ENCODE data around the gene GIPC2. TPM values are rescaled to one million over a fixed set of nuclear protein-coding genes. Genes with fewer than 3 reads are reported as not detected.

The GIPC2 gene
- total and polyA plus RNA-seq, 9 of the 15 experiments (the other 6 are each of a cell fraction or from before 2014, with no cell fraction given) = 0.01 to 0.05 (median 0.04) TPM; not detected in 3

GRCh38 chr1:78092643-78093042 lies 46.9 kb downstream of the GIPC2 start:
- Histone ChIP-seq H3K79me2 (ENCODE audit: control insufficient read depth, insufficient read depth, low read length) (no peaks in the 10 kb centered on the region), H3K36me3 (ENCODE audit: control insufficient read depth, insufficient read depth, low read length) (no peaks in the 10 kb centered on the region), H3K9me3 (replicated peaks; ENCODE audit: control insufficient read depth, insufficient read depth, low read depth, low read length) (no peaks in the 10 kb centered on the region), H3K4me2 (ENCODE audit: insufficient read depth, low read length) (no peak overlapping the region), H3K4me1 (replicated peaks in 1 of 2; ENCODE audit: control insufficient read depth in 2 of 2, insufficient read depth in 2 of 2, low read length in 2 of 2) (peaks cover 6 to 13% of the 10 kb centered on the region in 2 experiments), H3K27me3 (ENCODE audit: control insufficient read depth in 2 of 2, insufficient read depth in 2 of 2, low read length in 2 of 2) (no peaks in the 10 kb centered on the region), H2AFZ (ENCODE audit: low read depth, low read length) (no peak overlapping the region), H3K9me1 (ENCODE audit: control insufficient read depth, insufficient read depth, low read length) (no peaks in the 10 kb centered on the region), H3K4me3 (no peak overlapping the region), H3K9ac (ENCODE audit: insufficient read depth in 1 of 2, low read depth in 2 of 2, low read length in 2 of 2) (no peak overlapping the region), H3K27ac (ENCODE audit: extremely low read depth, low read depth, low read length) (no peak overlapping the region), H4K20me1 (replicated peaks; ENCODE audit: control insufficient read depth, insufficient read depth, low read length) (no peaks in the 10 kb centered on the region)
- CTCF ChIA-PET (ENCODE audit: low intra/inter-chr PET ratio) = no interaction called here
- intact Hi-C loops (cut with micrococcal nuclease) = loop anchor here (5.0 kb wide), 1 partner anchor 90 kb away; the partner anchor contains the start of gene DNAJB4
- in situ Hi-C loops (cut with MboI) = no loop called here
- no peak for FAIRE-seq
- no peak for ATAC-seq
- no TSS peak for BruUV-seq (replicated peaks)
- POLR2A ChIA-PET = no interaction called here
- TF ChIP-seq POLR3A (IDR thresholded peaks at IDR 0.05; ENCODE audit: borderline replicate concordance, extremely low read depth, insufficient read depth, insufficient read length) = no peak
- peak; percentile 28 for TF ChIP-seq FOSL1 (tag; conservative IDR thresholded peaks at IDR 0.05)
- 67% methylated on average over 1 of the region's 1 CpG for WGBS (ENCODE audit: insufficient coverage, low coverage, missing lambda C conversion rate)
- DNase-seq (ENCODE audit: extremely low read depth in 1 of 4, low spot score in 3 of 4) = no peak

- H2AFZ ChIP-seq (ENCODE audit: low read depth, low read length) = no peak overlapping the region
- POLR2A ChIA-PET = interaction anchor here (1.2 kb wide), 1 partner anchor 89 kb away, joined by 8 read pairs; the partner anchor contains the start of gene DNAJB4
- H3K4me1 ChIP-seq (replicated peaks in 1 of 2; ENCODE audit: control insufficient read depth in 2 of 2, insufficient read depth in 2 of 2, low read length in 2 of 2) = peaks cover 6 to 13% of the 10 kb centered on the region in 2 experiments
- in situ Hi-C loops (cut with MboI) (no loop called here), intact Hi-C loops (cut with micrococcal nuclease) (loop anchor here (5.0 kb wide), 1 partner anchor 91 kb away; the partner anchor contains the start of gene DNAJB4)
- BruUV-seq (replicated peaks) = no TSS peak
- FAIRE-seq = no peak
- no peak for DNase-seq (ENCODE audit: extremely low read depth in 1 of 4, low spot score in 3 of 4)
- H3K4me3 ChIP-seq = no peak overlapping the region
- 46% methylated on average over 1 of the region's 1 CpG for WGBS (ENCODE audit: insufficient coverage, low coverage, missing lambda C conversion rate)
- CTCF ChIA-PET (ENCODE audit: low intra/inter-chr PET ratio) = no interaction called here
- H3K27me3 ChIP-seq (ENCODE audit: control insufficient read depth in 2 of 2, insufficient read depth in 2 of 2, low read length in 2 of 2) = no peaks in the 10 kb centered on the region
- no peaks in the 10 kb centered on the region for H3K79me2 ChIP-seq (ENCODE audit: control insufficient read depth, insufficient read depth, low read length)
- no peak for ATAC-seq
- H3K9me1 ChIP-seq (ENCODE audit: control insufficient read depth, insufficient read depth, low read length) = no peaks in the 10 kb centered on the region
- H3K4me2 ChIP-seq (ENCODE audit: insufficient read depth, low read length) = no peak overlapping the region
- no peak overlapping the region for H3K9ac ChIP-seq (ENCODE audit: insufficient read depth in 1 of 2, low read depth in 2 of 2, low read length in 2 of 2)
- H3K27ac ChIP-seq (ENCODE audit: extremely low read depth, low read depth, low read length) = no peak overlapping the region
- no peaks in the 10 kb centered on the region for H4K20me1 ChIP-seq (replicated peaks; ENCODE audit: control insufficient read depth, insufficient read depth, low read length)
- no peaks in the 10 kb centered on the region for H3K9me3 ChIP-seq (replicated peaks; ENCODE audit: control insufficient read depth, insufficient read depth, low read depth, low read length)
- no peaks in the 10 kb centered on the region for H3K36me3 ChIP-seq (ENCODE audit: control insufficient read depth, insufficient read depth, low read length)
- TF ChIP-seq ZNF717 (CRISPR knock-in tag; IDR thresholded peaks at IDR 0.05) (no peak), U2AF1 (optimal IDR thresholded peaks at IDR 0.05; ENCODE audit: low read depth, low read length) (no peak), SP1 (CRISPR knock-in tag; IDR thresholded peaks at IDR 0.05) (no peak), ZNF408 (CRISPR knock-in tag; IDR thresholded peaks at IDR 0.05; ENCODE audit: low read depth) (no peak), ZNF668 (CRISPR knock-in tag; IDR thresholded peaks at IDR 0.05) (no peak), SMARCA4 (IDR thresholded peaks at IDR 0.05) (no peak), ZNF282 (CRISPR knock-in tag; IDR thresholded peaks at IDR 0.05) (no peak), NUFIP1 (IDR thresholded peaks at IDR 0.05; ENCODE audit: partially characterized antibody) (no peak), HOXB6 (CRISPR knock-in tag; IDR thresholded peaks at IDR 0.05; ENCODE audit: borderline replicate concordance) (no peak), SLC30A9 (CRISPR knock-in tag; IDR thresholded peaks at IDR 0.05) (no peak), TCFL5 (CRISPR knock-in tag; conservative IDR thresholded peaks at IDR 0.05) (no peak), TEAD1 (CRISPR knock-in tag; IDR thresholded peaks at IDR 0.05) (no peak), MXI1 (IDR thresholded peaks at IDR 0.05; ENCODE audit: low read depth, low read length) (no peak), ZNF354B (CRISPR knock-in tag; IDR thresholded peaks at IDR 0.05) (no peak), EHMT2 (IDR thresholded peaks at IDR 0.05) (no peak), ZNF253 (CRISPR knock-in tag; conservative IDR thresholded peaks at IDR 0.05) (no peak), E2F5 (CRISPR knock-in tag; IDR thresholded peaks at IDR 0.05) (no peak), CC2D1A (IDR thresholded peaks at IDR 0.05) (no peak)
Measured at GRCh38 chr1:78093560-78093959, 47.8 kb downstream of the GIPC2 start.

Data from K562 (cell line).